Body of pancreas (tissue), 4 donors: Measurements from ENCODE around the gene GOLGA7B. TPM values are rescaled to one million over a fixed set of nuclear protein-coding genes. Genes with fewer than 3 reads are reported as not detected.

Source experiments
- ATAC-seq: fragments of 150-250 bp; one replicate; pipeline ENCODE4 v1.9.1; 2016
- DNase-seq, 4 donors: peaks; one replicate each; pipeline ENCODE4 v3.0.0-alpha.2; 2019
- H3K27ac ChIP-seq, 4 donors: fragments of 200-600 bp; sonication (generic); 1 replicate in 3 of 4; 2 replicates in 1 of 4; pipeline versions ENCODE4 v1.5.1 to v1.6.1; 2016 to 2019; ENCODE audit warnings: mild to moderate bottlenecking in 1 of 4, mixed read lengths in 1 of 4, moderate library complexity in 1 of 4
- H3K27me3 ChIP-seq, 2 donors: fragments of 200-600 bp; sonication (generic); one replicate each; pipeline ENCODE4 v1.6.0; 2016; ENCODE audit warnings: mild to moderate bottlenecking in 1 of 2
- H3K36me3 ChIP-seq, 2 donors: fragments of 200-600 bp; sonication (generic); replicated peaks in 1 of 2; 2 replicates each; pipeline ENCODE4 v1.5.1; 2016; ENCODE audit warnings: low read depth in 2 of 2; ENCODE audit not compliant: insufficient read depth in 1 of 2
- H3K4me1 ChIP-seq: fragments of 200-600 bp; sonication (generic); one replicate; pipeline ENCODE4 v1.6.0; 2016
- H3K4me3 ChIP-seq, 2 donors: fragments of 200-600 bp; sonication (generic); 1 replicate in 1 of 2; 2 replicates in 1 of 2; pipeline ENCODE4 v1.5.1; 2016 to 2019
- H3K9me3 ChIP-seq, 3 donors: fragments of 200-600 bp; sonication (generic); 1 replicate in 2 of 3; 2 replicates in 1 of 3; pipeline ENCODE4 v1.5.1; 2016
- CTCF ChIP-seq, 7 experiments: fragments of 450-650 bp in 4 of 7; fragments of 200-600 bp in 3 of 7; sonication (generic) in 3 of 7; IDR thresholded peaks; one replicate each; pipeline ENCODE4 v1.5.1; 2016 to 2019; ENCODE audit warnings: antibody characterized with exemption in 7 of 7
- POLR2A ChIP-seq, 3 donors: fragments of 450-650 bp; IDR thresholded peaks; one replicate each; pipeline ENCODE4 v1.6.1; 2016; ENCODE audit warnings: antibody characterized with exemption in 3 of 3, mild to moderate bottlenecking in 2 of 3
- WGBS, 2 donors: methylation state at CpG; one replicate each; pipeline ENCODE4 v1.1.5; 2017; 5-methylcytosine and 5-hydroxymethylcytosine counted together
- intact Hi-C: fragments of 100-400 bp; cut with DNase I; formaldehyde crosslinking; loops from one replicate; pipeline ENCODE4 v1.15.1; 2023
- total RNA-seq, 2 donors: library from RNA; depleted of rRNA; stranded (reverse); fragments of >200 nt; gene quantifications; one replicate each; pipeline ENCODE4 v1.1.0, GENCODE V29; 2016

Gene GOLGA7B
- total RNA-seq, 2 donors from 2014 or later = 9.1 to 12.5 TPM

GRCh38 chr10:97844678-97845077, 5.0 kb upstream of the GOLGA7B start:
- Histone ChIP-seq H3K4me1 (peaks cover 17% of the 10 kb centered on the region), H3K27ac (no peak overlapping the region), H3K4me3 (no peak overlapping the region), H3K27me3 (no peaks in the 10 kb centered on the region), H3K36me3 (no peaks in the 10 kb centered on the region), H3K9me3 (no peaks in the 10 kb centered on the region)
- WGBS, 2 donors = 94 to 95% methylated on average over 3 of the region's 3 CpGs
- ATAC-seq (no peak), DNase-seq (no peak)
- intact Hi-C loops = no loop called here
- TF ChIP-seq CTCF (IDR thresholded peaks at IDR 0.05) (no peak), POLR2A (IDR thresholded peaks at IDR 0.05) (no peak)

GRCh38 chr10:97849103-97849686, 448 bp upstream of the GOLGA7B start:
- H3K4me1 ChIP-seq = peaks cover 15% of the 10 kb centered on the region
- H3K27ac ChIP-seq = peak overlapping the region in 3 of 4 donors; percentile 51 to 65 (median 61)
- ATAC-seq = peak; percentile 55
- no peaks in the 10 kb centered on the region for H3K27me3 ChIP-seq
- peak; percentile 41 to 62 (median 58) for DNase-seq
- TF ChIP-seq CTCF (IDR thresholded peaks at IDR 0.05) (peak in 1 of 7 experiments; percentile 6), POLR2A (IDR thresholded peaks at IDR 0.05) (peak in 2 of 3 donors; percentile 52 to 58)
- H3K36me3 ChIP-seq = no peaks in the 10 kb centered on the region
- intact Hi-C loops = no loop called here
- H3K4me3 ChIP-seq = peak overlapping the region; percentile 39 to 51
- H3K9me3 ChIP-seq = no peaks in the 10 kb centered on the region
- 0 to 2% methylated on average over 15 to 16 of the region's 16 CpGs for WGBS, 2 donors

- WGBS, 2 donors = 29 to 36% methylated on average over 13 of the region's 13 CpGs
- H3K27me3 ChIP-seq = no peaks in the 10 kb centered on the region
- no peaks in the 10 kb centered on the region for H3K9me3 ChIP-seq
- H3K36me3 ChIP-seq = no peaks in the 10 kb centered on the region
- intact Hi-C loops = no loop called here
- TF ChIP-seq POLR2A (IDR thresholded peaks at IDR 0.05) (no peak), CTCF (IDR thresholded peaks at IDR 0.05) (no peak)
- DNase-seq (peak; percentile 21 to 38 (median 30)), ATAC-seq (peak; percentile 5)
- peaks cover 15% of the 10 kb centered on the region for H3K4me1 ChIP-seq
- H3K4me3 ChIP-seq = no peak overlapping the region
- no peak overlapping the region for H3K27ac ChIP-seq
These were observed 803 bp downstream of the GOLGA7B start for GRCh38 chr10:97850446-97850845.

- no peak overlapping the region for H3K4me3 ChIP-seq
- ATAC-seq (no peak), DNase-seq (no peak)
- no peaks in the 10 kb centered on the region for H3K27me3 ChIP-seq
- intact Hi-C loops = no loop called here
- peaks cover 15% of the 10 kb centered on the region for H3K4me1 ChIP-seq
- H3K27ac ChIP-seq = no peak overlapping the region
- 79 to 87% methylated on average over 6 to 7 of the region's 7 CpGs for WGBS, 2 donors
- H3K36me3 ChIP-seq = no peaks in the 10 kb centered on the region
- TF ChIP-seq POLR2A (IDR thresholded peaks at IDR 0.05) (no peak), CTCF (IDR thresholded peaks at IDR 0.05) (no peak)
- H3K9me3 ChIP-seq = no peaks in the 10 kb centered on the region
These were observed 1.8 kb downstream of the GOLGA7B start for GRCh38 chr10:97851341-97852001.
